Naive thymus-derived CD4-positive, alpha-beta T cell (primary cell): ENCODE results near the gene DAB2. TPM values are rescaled to one million over a fixed set of nuclear protein-coding genes. Genes with fewer than 3 reads are reported as not detected.

Experiments
- ATAC-seq: fragments of 150-1000 bp; cut with Tn5 transposase; 2 replicates; pipeline ENCODE4 v1.10.0; 2021; ENCODE audit warnings: mild to moderate bottlenecking, moderate library complexity
- CTCF ChIA-PET: fragments of 350-600 bp; sonication (Branson Sonifier 250); formaldehyde crosslinking; loops from one replicate; lab custom pipeline; 2021; ENCODE audit warnings: antibody characterized with exemption; lab: Charles Lee
- POLR2A ChIA-PET: fragments of 350-600 bp; sonication (Branson Sonifier 250); formaldehyde crosslinking; loops from one replicate; lab custom pipeline; 2021; ENCODE audit warnings: antibody characterized with exemption, inconsistent platforms; lab: Charles Lee
- DNase-seq, 9 donors: peaks; one replicate each; pipeline versions ENCODE4 v3.0.0 to v3.0.0-alpha.2; 2020 to 2022; ENCODE audit warnings: mixed read lengths in 1 of 9
- H3K27ac ChIP-seq: one replicate; pipeline ENCODE4 v1.7.0; 2013; ENCODE audit warnings: mild to moderate bottlenecking, low read depth, low read length, moderate library complexity
- H3K27me3 ChIP-seq, 2 donors: one replicate each; pipeline ENCODE4 v1.7.0; 2013; ENCODE audit warnings: low read length in 2 of 2, mild to moderate bottlenecking in 2 of 2, moderate library complexity in 2 of 2; ENCODE audit not compliant: control insufficient read depth in 2 of 2, insufficient read depth in 2 of 2
- H3K36me3 ChIP-seq, 3 experiments: 1 replicate in 2 of 3; 2 replicates in 1 of 3; pipeline ENCODE4 v1.7.0; 2013; ENCODE audit warnings: low read length in 3 of 3, mild to moderate bottlenecking in 3 of 3, moderate library complexity in 1 of 3; ENCODE audit not compliant: insufficient read depth in 3 of 3, control insufficient read depth in 2 of 3
- H3K4me1 ChIP-seq, 2 donors: one replicate each; pipeline ENCODE4 v1.7.0; 2013; ENCODE audit warnings: low read length in 2 of 2, mild to moderate bottlenecking in 2 of 2, moderate library complexity in 1 of 2; ENCODE audit not compliant: control insufficient read depth in 2 of 2, insufficient read depth in 2 of 2
- H3K4me3 ChIP-seq: 2 replicates; pipeline ENCODE4 v1.7.0; 2013; ENCODE audit warnings: mild to moderate bottlenecking, low read length
- H3K9me3 ChIP-seq, 3 experiments: 1 replicate in 2 of 3; 2 replicates in 1 of 3; pipeline ENCODE4 v1.7.0; 2013; ENCODE audit warnings: low read length in 3 of 3; ENCODE audit not compliant: control insufficient read depth in 2 of 3
- H3K27ac Mint-ChIP-seq, 9 donors: one replicate each; pipeline ENCODE4 v1.8.0; 2020 to 2022; ENCODE audit warnings: mixed read lengths in 9 of 9, mild to moderate bottlenecking in 8 of 9, moderate library complexity in 5 of 9, inconsistent platforms in 2 of 9
- H3K27me3 Mint-ChIP-seq, 5 donors: one replicate each; pipeline ENCODE4 v1.8.0; 2021 to 2022; ENCODE audit warnings: mixed read lengths in 5 of 5, mild to moderate bottlenecking in 1 of 5
- H3K36me3 Mint-ChIP-seq, 5 donors: one replicate each; pipeline ENCODE4 v1.8.0; 2020 to 2022; ENCODE audit warnings: mixed read lengths in 5 of 5, mild to moderate bottlenecking in 3 of 5, inconsistent platforms in 1 of 5
- H3K4me1 Mint-ChIP-seq, 7 donors: one replicate each; pipeline ENCODE4 v1.8.0; 2020 to 2022; ENCODE audit warnings: mixed read lengths in 7 of 7, mild to moderate bottlenecking in 3 of 7, inconsistent platforms in 1 of 7
- H3K4me3 Mint-ChIP-seq, 10 donors: one replicate each; pipeline ENCODE4 v1.8.0; 2020 to 2022; ENCODE audit warnings: mild to moderate bottlenecking in 10 of 10, mixed read lengths in 10 of 10, moderate library complexity in 6 of 10, inconsistent platforms in 2 of 10
- H3K9me3 Mint-ChIP-seq, 11 donors: one replicate each; pipeline ENCODE4 v1.8.0; 2020 to 2022; ENCODE audit warnings: mixed read lengths in 11 of 11, mild to moderate bottlenecking in 4 of 11, inconsistent platforms in 1 of 11, moderate library complexity in 1 of 11
- intact Hi-C, 2 donors: fragments of 100-400 bp; cut with micrococcal nuclease; formaldehyde crosslinking; loops; one replicate each; pipeline ENCODE4 v1.15.1; 2023
- polyA plus RNA-seq, 2 donors: library from polyadenylated mRNA; unstranded; fragments of 300-500 nt; fragmentation: Illumina TruSeq; gene quantifications; one replicate each; pipeline ENCODE4 v1.2.3, GENCODE V29; 2021
- total RNA-seq, 6 experiments: library from RNA in 5 of 6; stranded (reverse) in 5 of 6; gene quantifications; 1 replicate in 5 of 6; 2 replicates in 1 of 6; pipeline ENCODE4 v1.2.3 and lab custom pipeline; 2021 to 2026

DAB2 gene
- total and polyA plus RNA-seq, 7 experiments from 2014 or later = 1.0 to 6.3 (median 5.8) TPM; not detected in 3

DNA sequence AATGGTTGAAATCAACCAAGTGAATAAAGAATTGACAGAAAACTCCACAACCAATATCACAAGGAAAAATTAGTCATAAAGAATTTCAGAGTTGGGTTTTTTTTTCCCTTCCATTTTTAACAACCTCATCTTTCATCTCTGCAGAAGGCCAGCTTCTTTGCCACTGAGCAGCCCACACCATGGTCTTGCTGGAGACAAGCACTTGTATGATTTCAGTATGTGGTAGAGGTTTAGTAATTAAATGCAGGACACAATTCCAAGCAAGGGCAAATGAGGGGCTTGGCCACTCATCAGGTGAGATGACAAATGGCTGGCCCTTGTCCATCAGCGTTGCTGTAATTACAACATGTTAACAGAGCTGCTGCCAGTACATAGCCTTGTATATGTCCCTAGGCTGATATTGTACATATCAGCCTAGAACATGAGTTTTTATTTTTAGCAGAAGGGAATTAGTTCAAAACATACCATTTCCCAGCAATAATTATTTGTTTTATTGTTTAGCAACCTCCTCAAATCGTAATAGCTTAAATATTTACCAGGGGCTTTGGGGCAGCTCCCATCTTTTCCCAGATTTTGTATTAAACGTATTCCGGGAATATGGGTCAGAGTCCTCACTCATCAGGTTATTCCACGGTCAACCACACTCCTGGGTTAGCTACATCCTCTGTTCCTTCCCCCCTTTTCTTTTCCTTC, 55.5 kb downstream of the DAB2 start:
- H3K36me3 ChIP-seq = no peaks in the 10 kb centered on the region
- no peak overlapping the region for H3K4me3 ChIP-seq
- no peaks in the 10 kb centered on the region for H3K36me3 Mint-ChIP-seq
- no peaks in the 10 kb centered on the region for H3K4me1 ChIP-seq
- no peak overlapping the region for H3K4me3 Mint-ChIP-seq
- no peaks in the 10 kb centered on the region for H3K9me3 ChIP-seq
- peaks cover 0 to 5% (median 0%) of the 10 kb centered on the region in 7 donors for H3K4me1 Mint-ChIP-seq
- DNase-seq (no peak), ATAC-seq (no peak)
- ChIA-PET POLR2A (no interaction called here), CTCF (no interaction called here)
- intact Hi-C loops = no loop called here
- H3K27me3 ChIP-seq = no peaks in the 10 kb centered on the region
- peaks cover 0 to 14% (median 4%) of the 10 kb centered on the region in 5 donors for H3K27me3 Mint-ChIP-seq
- no peaks in the 10 kb centered on the region for H3K9me3 Mint-ChIP-seq
- no peak overlapping the region for H3K27ac Mint-ChIP-seq
- H3K27ac ChIP-seq = no peak overlapping the region

DNA sequence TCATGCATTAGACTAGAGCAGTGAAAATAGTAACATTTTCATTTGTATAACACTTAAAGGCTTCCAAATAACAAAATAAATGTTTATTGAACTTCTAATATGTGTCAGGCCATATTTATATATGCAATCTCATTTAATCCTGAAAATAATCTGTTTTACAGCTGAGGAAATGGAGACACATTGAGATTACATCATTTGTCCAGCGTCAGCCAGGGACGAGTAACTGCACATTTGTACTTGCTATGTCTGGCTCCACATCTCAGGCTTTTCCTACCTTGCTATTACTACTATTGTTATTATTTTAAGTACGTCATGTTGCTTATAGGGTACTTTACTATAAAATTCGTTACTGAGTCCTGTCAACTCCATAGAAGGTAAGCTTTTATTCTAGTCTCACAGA, 56.7 kb downstream of the DAB2 start:
- Mint-ChIP-seq H3K4me3 (no peak overlapping the region), H3K9me3 (no peaks in the 10 kb centered on the region), H3K27ac (no peak overlapping the region), H3K36me3 (no peaks in the 10 kb centered on the region), H3K4me1 (peaks cover 0 to 5% (median 0%) of the 10 kb centered on the region in 7 donors), H3K27me3 (peaks cover 0 to 13% (median 4%) of the 10 kb centered on the region in 5 donors)
- no peak for DNase-seq
- no peak for ATAC-seq
- no peaks in the 10 kb centered on the region for H3K4me1 ChIP-seq
- CTCF ChIA-PET = no interaction called here
- POLR2A ChIA-PET = no interaction called here
- H3K36me3 ChIP-seq = no peaks in the 10 kb centered on the region
- no peak overlapping the region for H3K4me3 ChIP-seq
- intact Hi-C loops = no loop called here
- H3K27ac ChIP-seq = no peak overlapping the region
- H3K9me3 ChIP-seq = no peaks in the 10 kb centered on the region
- H3K27me3 ChIP-seq = no peaks in the 10 kb centered on the region

DNA sequence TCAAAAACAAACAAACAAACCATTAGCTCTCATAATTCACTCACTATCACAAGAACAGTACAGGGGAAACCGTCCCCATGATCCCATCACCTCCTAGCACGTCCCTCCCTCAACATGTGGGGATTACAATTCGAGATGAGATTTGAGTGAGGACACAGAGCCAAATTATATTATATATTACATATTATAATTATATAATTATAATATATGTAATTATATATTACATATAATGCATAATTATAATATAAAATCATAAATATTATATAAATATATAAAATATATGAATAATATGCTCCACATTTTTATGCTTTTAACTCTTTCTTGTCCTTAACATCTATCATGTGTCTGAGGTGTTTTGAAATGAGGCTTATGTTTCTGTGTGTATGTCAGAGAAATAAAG, 57.1 kb downstream of the DAB2 start:
- Histone ChIP-seq H3K4me3 (no peak overlapping the region), H3K4me1 (no peaks in the 10 kb centered on the region), H3K27ac (no peak overlapping the region), H3K36me3 (no peaks in the 10 kb centered on the region), H3K27me3 (no peaks in the 10 kb centered on the region), H3K9me3 (no peaks in the 10 kb centered on the region)
- ATAC-seq (no peak), DNase-seq (no peak)
- peaks cover 0 to 5% (median 0%) of the 10 kb centered on the region in 7 donors for H3K4me1 Mint-ChIP-seq
- CTCF ChIA-PET = no interaction called here
- H3K36me3 Mint-ChIP-seq = no peaks in the 10 kb centered on the region
- POLR2A ChIA-PET = no interaction called here
- H3K9me3 Mint-ChIP-seq = no peaks in the 10 kb centered on the region
- H3K27me3 Mint-ChIP-seq = peaks cover 0 to 11% (median 4%) of the 10 kb centered on the region in 5 donors
- H3K27ac Mint-ChIP-seq = no peak overlapping the region
- intact Hi-C loops = no loop called here
- H3K4me3 Mint-ChIP-seq = no peak overlapping the region

DNA sequence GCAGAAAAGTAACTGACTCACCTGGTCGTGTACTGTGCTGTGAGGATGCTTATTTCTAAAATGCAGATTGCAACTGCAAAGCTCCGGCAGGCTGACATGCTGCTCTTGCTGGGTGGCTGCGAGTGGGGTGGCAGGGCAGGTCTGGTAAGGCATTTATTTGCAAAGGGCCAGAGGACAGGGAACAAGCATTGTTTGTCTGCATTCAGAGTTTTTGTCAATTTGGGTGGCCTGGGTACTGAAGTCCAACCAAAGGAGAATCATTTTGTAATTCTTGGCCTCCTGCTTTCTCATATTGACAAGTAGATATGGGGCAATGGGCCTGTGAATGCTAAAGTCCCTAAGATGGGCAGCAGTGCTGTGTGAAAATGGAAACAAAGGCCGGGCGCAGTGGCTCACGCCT, 60.4 kb downstream of the DAB2 start, which contains the start of gene C9:
TSS of gene C9 (minus strand) at position 129 of the 400 bp plus-strand sequence. CDS start at position 98, 31 bp downstream.
- CTCF ChIA-PET = no interaction called here
- no peak for DNase-seq
- no peaks in the 10 kb centered on the region for H3K36me3 ChIP-seq
- H3K4me1 ChIP-seq = no peaks in the 10 kb centered on the region
- intact Hi-C loops = no loop called here
- no peaks in the 10 kb centered on the region for H3K27me3 ChIP-seq
- Mint-ChIP-seq H3K9me3 (peaks cover 0 to 1% (median 0%) of the 10 kb centered on the region in 11 donors), H3K4me1 (no peaks in the 10 kb centered on the region), H3K4me3 (no peak within 1 kb of the TSS), H3K27ac (no peak within 1 kb of the TSS), H3K36me3 (no peaks in the 10 kb centered on the region), H3K27me3 (peaks cover 0 to 7% (median 4%) of the 10 kb centered on the region in 5 donors)
- H3K4me3 ChIP-seq = no peak within 1 kb of the TSS
- no peaks in the 10 kb centered on the region for H3K9me3 ChIP-seq
- no peak within 1 kb of the TSS for H3K27ac ChIP-seq
- no peak for ATAC-seq
- POLR2A ChIA-PET = no interaction called here

DNA sequence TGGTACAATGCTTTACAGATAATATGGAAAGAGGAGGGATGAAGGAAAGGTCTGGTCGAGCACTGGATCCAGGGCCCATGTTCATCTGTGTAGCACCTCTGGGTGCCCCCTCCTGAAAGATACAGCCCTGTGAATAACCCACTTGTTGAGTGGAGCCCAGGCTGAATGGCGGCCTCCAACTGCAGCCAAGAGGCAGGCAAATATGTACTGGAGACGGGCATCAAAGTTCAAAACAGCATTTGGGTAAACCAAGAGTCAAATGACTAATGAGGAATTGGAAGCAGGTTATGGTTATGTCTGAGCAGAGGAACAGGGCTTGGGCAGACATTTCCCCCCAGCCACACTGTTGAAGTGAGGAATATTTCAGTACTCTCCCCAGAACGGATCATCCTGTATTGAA, 61.6 kb downstream of the DAB2 start:
- H3K4me1 ChIP-seq = no peaks in the 10 kb centered on the region
- H3K4me3 Mint-ChIP-seq = no peak overlapping the region
- H3K4me3 ChIP-seq = no peak overlapping the region
- peaks cover 0 to 5% (median 0%) of the 10 kb centered on the region in 11 donors for H3K9me3 Mint-ChIP-seq
- POLR2A ChIA-PET = no interaction called here
- H3K9me3 ChIP-seq = no peaks in the 10 kb centered on the region
- H3K4me1 Mint-ChIP-seq = no peaks in the 10 kb centered on the region
- no peak overlapping the region for H3K27ac Mint-ChIP-seq
- intact Hi-C loops = no loop called here
- CTCF ChIA-PET = no interaction called here
- ATAC-seq = no peak
- no peaks in the 10 kb centered on the region for H3K36me3 ChIP-seq
- no peaks in the 10 kb centered on the region for H3K36me3 Mint-ChIP-seq
- peaks cover 0 to 7% (median 2%) of the 10 kb centered on the region in 5 donors for H3K27me3 Mint-ChIP-seq
- no peak overlapping the region for H3K27ac ChIP-seq
- H3K27me3 ChIP-seq = no peaks in the 10 kb centered on the region
- no peak for DNase-seq

DNA sequence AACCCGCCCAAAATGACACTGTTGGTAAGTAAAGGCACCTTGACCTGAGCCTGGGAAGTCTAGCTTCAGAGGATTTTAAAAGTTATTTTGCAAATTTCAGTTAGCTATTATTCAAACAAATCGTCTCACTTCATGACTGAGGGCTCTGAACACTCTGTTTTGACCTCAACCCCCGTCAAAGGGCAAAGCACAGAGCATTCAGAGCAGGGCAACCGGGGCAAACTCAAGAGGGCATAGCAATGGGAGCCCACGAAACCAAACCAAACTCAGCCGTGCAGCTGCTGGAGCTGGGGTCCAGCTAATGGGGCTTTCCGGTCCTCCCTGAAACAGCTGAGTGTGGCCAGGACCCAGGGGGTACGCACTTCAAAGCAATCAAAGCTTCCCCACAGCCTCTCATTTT, 62.1 kb downstream of the DAB2 start:
- no peak overlapping the region for H3K27ac ChIP-seq
- ChIA-PET POLR2A (no interaction called here), CTCF (no interaction called here)
- no peaks in the 10 kb centered on the region for H3K4me1 ChIP-seq
- no peaks in the 10 kb centered on the region for H3K27me3 ChIP-seq
- H3K9me3 ChIP-seq = no peaks in the 10 kb centered on the region
- H3K9me3 Mint-ChIP-seq = peaks cover 0 to 5% (median 0%) of the 10 kb centered on the region in 11 donors
- no peaks in the 10 kb centered on the region for H3K36me3 ChIP-seq
- no peaks in the 10 kb centered on the region for H3K4me1 Mint-ChIP-seq
- no peak for ATAC-seq
- H3K27ac Mint-ChIP-seq = no peak overlapping the region
- DNase-seq = no peak
- intact Hi-C loops = no loop called here
- H3K36me3 Mint-ChIP-seq = no peaks in the 10 kb centered on the region
- H3K4me3 ChIP-seq = no peak overlapping the region
- H3K27me3 Mint-ChIP-seq = peaks cover 0 to 7% (median 2%) of the 10 kb centered on the region in 5 donors
- no peak overlapping the region for H3K4me3 Mint-ChIP-seq

DNA sequence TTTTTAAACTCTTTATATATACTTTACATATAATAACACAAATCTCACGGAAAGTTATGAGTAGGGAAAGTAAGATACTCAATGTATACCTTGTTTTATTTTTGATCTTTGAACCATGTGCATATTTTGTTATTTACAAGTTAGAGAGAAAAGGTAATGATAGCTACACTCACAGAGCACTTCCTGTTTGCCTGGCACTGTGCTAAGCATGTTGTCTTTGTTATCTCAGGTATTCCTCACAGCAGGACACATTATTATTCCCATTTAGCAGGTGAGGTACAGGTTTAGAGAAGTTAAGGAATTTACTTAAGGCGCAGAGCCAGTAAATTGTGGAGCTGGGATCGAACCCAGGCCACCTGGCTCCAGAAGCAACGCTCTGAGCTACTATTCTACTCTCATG, 63.5 kb downstream of the DAB2 start:
- ChIA-PET POLR2A (no interaction called here), CTCF (no interaction called here)
- Histone ChIP-seq H3K36me3 (no peaks in the 10 kb centered on the region), H3K4me1 (no peaks in the 10 kb centered on the region), H3K9me3 (no peaks in the 10 kb centered on the region), H3K27me3 (no peaks in the 10 kb centered on the region), H3K27ac (no peak overlapping the region), H3K4me3 (no peak overlapping the region)
- Mint-ChIP-seq H3K4me1 (no peaks in the 10 kb centered on the region), H3K4me3 (no peak overlapping the region), H3K36me3 (no peaks in the 10 kb centered on the region), H3K27me3 (peaks cover 0 to 2% (median 0%) of the 10 kb centered on the region in 5 donors), H3K9me3 (peaks cover 0 to 5% (median 0%) of the 10 kb centered on the region in 11 donors), H3K27ac (no peak overlapping the region)
- no peak for DNase-seq
- ATAC-seq = no peak
- intact Hi-C loops = no loop called here
